Adrenal gland (tissue), 12 donors: Measurements from ENCODE around the gene MSLN. TPM values are rescaled to one million over a fixed set of nuclear protein-coding genes. Genes with fewer than 3 reads are reported as not detected.

Experiments used
- DNase-seq, 7 donors: peaks; one replicate each; pipeline ENCODE4 v3.0.0-alpha.2; 2019 to 2020
- H3K27ac ChIP-seq, 5 donors: fragments of 200-600 bp; sonication (generic) in 4 of 5; 1 replicate in 3 of 5; 2 replicates in 2 of 5; pipeline versions ENCODE4 v1.5.1 to v1.8.0; 2016 to 2020; ENCODE audit warnings: mild to moderate bottlenecking in 1 of 5
- H3K27me3 ChIP-seq: fragments of 200-600 bp; 2 replicates; pipeline ENCODE4 v1.8.0; 2021
- H3K36me3 ChIP-seq, 2 donors: fragments of 200-600 bp; replicated peaks in 1 of 2; 1 replicate in 1 of 2; 2 replicates in 1 of 2; pipeline versions ENCODE4 v1.5.1 to v1.8.0; 2018 to 2022
- H3K4me1 ChIP-seq, 2 donors: fragments of 200-600 bp; replicated peaks in 1 of 2; 1 replicate in 1 of 2; 2 replicates in 1 of 2; pipeline versions ENCODE4 v1.5.1 to v1.8.0; 2018 to 2021
- H3K4me3 ChIP-seq, 4 donors: fragments of 200-600 bp; sonication (generic) in 3 of 4; one replicate each; pipeline ENCODE4 v1.5.1; 2016 to 2018
- H3K9me3 ChIP-seq, 3 donors: fragments of 200-600 bp; sonication (generic) in 1 of 3; replicated peaks in 1 of 3; 1 replicate in 2 of 3; 2 replicates in 1 of 3; pipeline versions ENCODE4 v1.5.1 to v1.8.0; 2016 to 2021
- CTCF ChIP-seq, 6 experiments: fragments of 450-650 bp in 4 of 6; fragments of 200-600 bp in 2 of 6; sonication (generic) in 1 of 6; IDR thresholded peaks; 1 replicate in 5 of 6; 2 replicates in 1 of 6; pipeline versions ENCODE4 v1.5.1 to v1.8.0; 2016 to 2021; ENCODE audit warnings: antibody characterized with exemption in 6 of 6, mild to moderate bottlenecking in 2 of 6, moderate library complexity in 1 of 6
- POLR2A ChIP-seq, 2 donors: fragments of 450-650 bp; IDR thresholded peaks; one replicate each; pipeline ENCODE4 v1.6.1; 2017; ENCODE audit warnings: antibody characterized with exemption in 2 of 2, mild to moderate bottlenecking in 2 of 2, moderate library complexity in 1 of 2
- WGBS, 4 donors: extraction: QIAGEN DNeasy Blood & Tissue Kit in 2 of 4; methylation state at CpG; one replicate each; pipeline versions ENCODE4 v1.1.5 to v1.1.7; 2013 to 2017; 5-methylcytosine and 5-hydroxymethylcytosine counted together
- intact Hi-C, 2 donors: fragments of 100-400 bp; cut with DNase I; formaldehyde crosslinking; loops; one replicate each; pipeline versions ENCODE4 v1.14.1 to v1.15.0; 2022 to 2023
- polyA plus RNA-seq, 3 donors: library from polyadenylated mRNA; stranded (reverse); fragments of 200-250 nt in 2 of 3; fragments of 350-450 nt in 1 of 3; fragmentation: Illumina TruSeq in 1 of 3; extraction: RNeasy Lipid Tissue Mini Kit (QIAGEN cat#74804) in 1 of 3; gene quantifications; one replicate each; pipeline ENCODE4 v1.2.3, GENCODE V29; 2013 to 2014
- total RNA-seq, 9 donors: library from RNA; depleted of rRNA in 4 of 9; stranded (reverse); fragments of >200 nt in 4 of 9; fragments of 120-200 nt in 1 of 9; fragmentation: NEBNext Ultra II Directional in 1 of 9; extraction: Animal tissue kit (Norgen Biotek cat#: 25700) in 1 of 9; gene quantifications; one replicate each; pipeline versions ENCODE4 v1.1.0 to v1.2.4, GENCODE V29; 2013 to 2023
- donor health status: healthy with polysubstance abuse.
- donor health status: Bipolar disorder and iron deficiency.
- donor health status: DM: yes; HTN: yes; CAD: no.
- donor health status: DM: no; HTN: no; CAD: no.
- donor health status: DM: no; HTN: no; CAD: no.
- donor health status: DM: yes; HTN: yes; CAD: no.

The MSLN gene
- total and polyA plus RNA-seq, 12 donors, result 0.13 to 0.46 (median 0.30) TPM; not detected in 8

GRCh38 chr16:807347-808084 lies 47.0 kb downstream of the MSLN start:
- no peaks in the 10 kb centered on the region for H3K36me3 ChIP-seq
- H3K27me3 ChIP-seq, result peaks cover 2% of the 10 kb centered on the region
- peak overlapping the region in 4 of 5 donors; percentile 79 to 87 (median 85) for H3K27ac ChIP-seq
- peaks cover 0 to 9% of the 10 kb centered on the region in 2 donors for H3K4me1 ChIP-seq
- DNase-seq, result peak; percentile 92 to 96 (median 94)
- 4 to 30% (median 22%) methylated on average over 14 to 80 of the region's 80 CpGs for WGBS, 4 donors
- TF ChIP-seq CTCF (IDR thresholded peaks at IDR 0.05) (no peak), POLR2A (IDR thresholded peaks at IDR 0.05) (peak; percentile 36 to 76)
- intact Hi-C loops, result no loop called here
- no peaks in the 10 kb centered on the region for H3K9me3 ChIP-seq
- peak overlapping the region in 3 of 4 donors; percentile 33 to 82 (median 79) for H3K4me3 ChIP-seq

- DNase-seq, result no peak
- TF ChIP-seq CTCF (IDR thresholded peaks at IDR 0.05) (no peak), POLR2A (IDR thresholded peaks at IDR 0.05) (no peak)
- H3K36me3 ChIP-seq, result no peaks in the 10 kb centered on the region
- H3K27ac ChIP-seq, result no peak overlapping the region
- H3K4me1 ChIP-seq, result peaks cover 0 to 9% of the 10 kb centered on the region in 2 donors
- intact Hi-C loops, result no loop called here
- H3K27me3 ChIP-seq, result peaks cover 2% of the 10 kb centered on the region
- WGBS, 4 donors, result 16 to 29% (median 23%) methylated on average over 8 to 19 of the region's 19 CpGs
- H3K4me3 ChIP-seq, result peak overlapping the region in 2 of 4 donors; percentile 79 to 82
- H3K9me3 ChIP-seq, result no peaks in the 10 kb centered on the region
These were observed 47.5 kb downstream of the MSLN start for GRCh38 chr16:808085-808386.

DNA sequence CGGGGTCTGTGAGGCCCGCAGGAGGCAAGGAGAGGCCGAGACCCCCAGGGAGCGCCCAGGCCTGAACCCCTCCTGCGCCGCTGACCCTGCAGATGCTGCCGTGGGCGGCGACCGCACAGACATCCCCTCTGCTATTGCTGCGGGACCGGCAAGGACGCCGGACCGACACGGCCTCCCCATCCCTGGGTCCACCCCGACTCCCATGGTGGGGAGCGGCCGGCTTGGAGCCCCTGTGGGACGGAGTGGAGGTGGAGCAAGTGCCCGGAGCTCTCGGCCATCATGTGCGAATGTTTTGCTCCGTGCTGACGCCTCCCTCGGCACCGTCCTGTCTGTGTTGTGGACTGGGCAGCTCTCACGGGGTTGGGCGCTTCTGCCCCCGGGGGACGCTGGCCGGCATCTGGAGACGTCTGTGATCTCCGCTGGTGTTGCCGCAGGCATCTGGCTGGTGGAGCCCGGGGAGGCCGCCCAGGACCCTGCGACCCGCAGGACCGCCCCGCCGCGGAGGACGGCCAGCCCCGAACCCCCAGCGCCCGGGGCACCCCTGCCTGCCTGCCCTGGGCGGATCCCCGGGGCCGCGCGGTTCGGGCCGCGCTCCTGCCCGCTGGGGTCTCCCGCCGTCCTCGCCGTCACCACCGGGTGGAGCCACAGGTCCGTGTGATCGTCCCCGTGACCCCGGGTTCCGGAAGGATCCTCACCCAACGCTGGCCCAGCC lies 52.8 kb downstream of the MSLN start:
- H3K27me3 ChIP-seq, result peaks cover 28% of the 10 kb centered on the region
- no peak for TF ChIP-seq POLR2A (IDR thresholded peaks at IDR 0.05)
- peak in 5 of 6 experiments; percentile 42 to 82 (median 57) for TF ChIP-seq CTCF (IDR thresholded peaks at IDR 0.05)
- H3K27ac ChIP-seq, result no peak overlapping the region
- peak in 5 of 7 donors; percentile 50 to 62 (median 57) for DNase-seq
- H3K9me3 ChIP-seq, result no peaks in the 10 kb centered on the region
- peak overlapping the region in 1 of 4 donors; percentile 39 for H3K4me3 ChIP-seq
- intact Hi-C loops, result loop anchor here in 1 of 2 donors (5.0 kb wide), 1 partner anchor 244 kb away; no protein-coding TSS in a partner anchor
- WGBS, 4 donors, result 1 to 19% (median 9%) methylated on average over 11 to 67 of the region's 67 CpGs
- H3K4me1 ChIP-seq, result peaks cover 0 to 5% of the 10 kb centered on the region in 2 donors
- no peaks in the 10 kb centered on the region for H3K36me3 ChIP-seq

GRCh38 chr16:813916-814412 lies 53.4 kb downstream of the MSLN start:
- no peak for DNase-seq
- no peak for TF ChIP-seq POLR2A (IDR thresholded peaks at IDR 0.05)
- no peak for TF ChIP-seq CTCF (IDR thresholded peaks at IDR 0.05)
- Histone ChIP-seq H3K36me3 (no peaks in the 10 kb centered on the region), H3K4me3 (peak overlapping the region in 1 of 4 donors; percentile 39), H3K27ac (no peak overlapping the region), H3K9me3 (no peaks in the 10 kb centered on the region), H3K4me1 (peaks cover 0 to 5% of the 10 kb centered on the region in 2 donors), H3K27me3 (peaks cover 28% of the 10 kb centered on the region)
- intact Hi-C loops, result loop anchor here (2.0 to 5.0 kb wide), 2 partner anchors 241 to 243 kb away; no protein-coding TSS in a partner anchor
- 55 to 66% (median 60%) methylated on average over 22 of the region's 22 CpGs for WGBS, 4 donors
